NT2/D1 (cell line): ENCODE measurements around the gene IL24.

Experiments
- DNase-seq: peaks from one replicate; pipeline ENCODE4 v3.0.0-alpha.2; 2011; ENCODE audit warnings: low read depth, low spot score
- H3K27me3 ChIP-seq: 2 replicates; pipeline ENCODE4 v1.6.0; 2011; ENCODE audit warnings: mild to moderate bottlenecking; ENCODE audit not compliant: insufficient read length, insufficient read depth
- H3K36me3 ChIP-seq: 2 replicates; pipeline ENCODE4 v1.6.1; 2011; ENCODE audit warnings: mild to moderate bottlenecking, low read length, mixed read lengths; ENCODE audit not compliant: insufficient read depth, insufficient read length
- H3K4me1 ChIP-seq: 2 replicates; pipeline ENCODE4 v1.5.1; 2011; ENCODE audit not compliant: insufficient read depth, insufficient read length
- H3K4me3 ChIP-seq: 2 replicates; pipeline ENCODE4 v1.5.1; 2011; ENCODE audit warnings: low read depth; ENCODE audit not compliant: insufficient read length
- H3K9ac ChIP-seq: 2 replicates; pipeline ENCODE4 v1.6.0; 2011; ENCODE audit warnings: low read depth; ENCODE audit not compliant: insufficient read length
- H3K9me3 ChIP-seq: 2 replicates; pipeline ENCODE4 v1.5.1; 2011; ENCODE audit warnings: mild to moderate bottlenecking, low read length; ENCODE audit not compliant: insufficient read depth
- SUZ12 ChIP-seq: IDR thresholded peaks from 2 replicates; pipeline ENCODE4 v1.6.1; 2011; ENCODE audit not compliant: insufficient read length, insufficient read depth; ENCODE audit errors: extremely low read depth
- YY1 ChIP-seq: IDR thresholded peaks from 2 replicates; pipeline ENCODE4 v1.6.1; 2011; ENCODE audit not compliant: insufficient read length, insufficient read depth
- ZNF274 ChIP-seq: IDR thresholded peaks from 2 replicates; pipeline ENCODE4 v1.6.1; 2011; ENCODE audit warnings: mild to moderate bottlenecking, low read depth, low read length

IL24 gene

GRCh38 chr1:206856674-206857464, 40.4 kb upstream of the IL24 start:
- TF ChIP-seq ZNF274 (no peak), YY1 (no peak), SUZ12 (no peak)
- DNase-seq, result no peak
- no peaks in the 10 kb centered on the region for H3K4me1 ChIP-seq
- H3K27me3 ChIP-seq, result no peaks in the 10 kb centered on the region
- no peaks in the 10 kb centered on the region for H3K36me3 ChIP-seq
- no peak overlapping the region for H3K9ac ChIP-seq
- no peaks in the 10 kb centered on the region for H3K9me3 ChIP-seq
- no peak overlapping the region for H3K4me3 ChIP-seq

GRCh38 chr1:206859082-206859521, 38.1 kb upstream of the IL24 start:
- Histone ChIP-seq H3K36me3 (no peaks in the 10 kb centered on the region), H3K9ac (no peak overlapping the region), H3K9me3 (no peaks in the 10 kb centered on the region), H3K4me3 (no peak overlapping the region), H3K4me1 (no peaks in the 10 kb centered on the region), H3K27me3 (no peaks in the 10 kb centered on the region)
- DNase-seq, result no peak
- TF ChIP-seq YY1 (no peak), SUZ12 (no peak), ZNF274 (no peak)

- H3K9ac ChIP-seq, result no peak overlapping the region
- H3K4me3 ChIP-seq, result no peak overlapping the region
- no peaks in the 10 kb centered on the region for H3K36me3 ChIP-seq
- H3K27me3 ChIP-seq, result no peaks in the 10 kb centered on the region
- no peaks in the 10 kb centered on the region for H3K4me1 ChIP-seq
- TF ChIP-seq YY1 (no peak), SUZ12 (no peak), ZNF274 (no peak)
- H3K9me3 ChIP-seq, result no peaks in the 10 kb centered on the region
- DNase-seq, result no peak
These were observed 37.1 kb upstream of the IL24 start for GRCh38 chr1:206860165-206860564.

GRCh38 chr1:206863266-206863665, 34.0 kb upstream of the IL24 start:
- Histone ChIP-seq H3K4me3 (no peak overlapping the region), H3K27me3 (no peaks in the 10 kb centered on the region), H3K36me3 (no peaks in the 10 kb centered on the region), H3K9ac (no peak overlapping the region), H3K9me3 (no peaks in the 10 kb centered on the region), H3K4me1 (no peaks in the 10 kb centered on the region)
- no peak for TF ChIP-seq YY1
- TF ChIP-seq ZNF274, result no peak
- TF ChIP-seq SUZ12, result no peak
- DNase-seq, result no peak

- peak; percentile 80 for DNase-seq
These were observed 32.1 kb upstream of the IL24 start, which contains the start of gene IL20 for GRCh38 chr1:206864939-206865671. TSS of gene IL20 (plus strand) at chr1:206865623. CDS start at chr1:206865853, 230 bp downstream.

GRCh38 chr1:206866062-206866461, 31.2 kb upstream of the IL24 start:
- H3K36me3 ChIP-seq, result no peaks in the 10 kb centered on the region
- H3K9me3 ChIP-seq, result no peaks in the 10 kb centered on the region
- no peak overlapping the region for H3K9ac ChIP-seq
- no peaks in the 10 kb centered on the region for H3K4me1 ChIP-seq
- no peak for TF ChIP-seq YY1
- no peak for TF ChIP-seq ZNF274
- TF ChIP-seq SUZ12, result no peak
- DNase-seq, result no peak
- no peak overlapping the region for H3K4me3 ChIP-seq
- H3K27me3 ChIP-seq, result no peaks in the 10 kb centered on the region

More at GRCh38 chr1:206864939-206865671, 32.1 kb upstream of the IL24 start, which contains the start of gene IL20:
- H3K9me3 ChIP-seq, result no peaks in the 10 kb centered on the region
- H3K9ac ChIP-seq, result no peak within 1 kb of the TSS
- TF ChIP-seq ZNF274, result no peak
- TF ChIP-seq SUZ12, result no peak
- TF ChIP-seq YY1, result no peak
- no peak within 1 kb of the TSS for H3K4me3 ChIP-seq
- H3K27me3 ChIP-seq, result no peaks in the 10 kb centered on the region
- H3K4me1 ChIP-seq, result no peaks in the 10 kb centered on the region
- no peaks in the 10 kb centered on the region for H3K36me3 ChIP-seq

GRCh38 chr1:206867239-206867638, 30.0 kb upstream of the IL24 start:
- H3K4me3 ChIP-seq, result no peak overlapping the region
- H3K4me1 ChIP-seq, result no peaks in the 10 kb centered on the region
- no peaks in the 10 kb centered on the region for H3K36me3 ChIP-seq
- H3K27me3 ChIP-seq, result no peaks in the 10 kb centered on the region
- no peak for DNase-seq
- no peak for TF ChIP-seq ZNF274
- no peak for TF ChIP-seq SUZ12
- TF ChIP-seq YY1, result no peak
- no peaks in the 10 kb centered on the region for H3K9me3 ChIP-seq
- H3K9ac ChIP-seq, result no peak overlapping the region
